Omental fat pad (tissue), 4 donors: ENCODE data around the gene MFRP. TPM values are rescaled to one million over a fixed set of nuclear protein-coding genes. Genes with fewer than 3 reads are reported as not detected.
A peak's percentile ranks its signal among the peaks of the same experiment; 100 is the strongest.

Source experiments
- ATAC-seq: fragments of 150-250 bp; one replicate; pipeline ENCODE4 v1.9.1; 2016; ENCODE audit warnings: mild to moderate bottlenecking, moderate library complexity; ENCODE audit not compliant: low FRiP score
- DNase-seq: peaks from one replicate; pipeline ENCODE4 v3.0.0-alpha.2; 2019; ENCODE audit warnings: low spot score
- CTCF ChIP-seq, 3 donors: fragments of 450-650 bp; IDR thresholded peaks; one replicate each; pipeline ENCODE4 v1.5.1; 2016 to 2017; ENCODE audit warnings: antibody characterized with exemption in 3 of 3, mild to moderate bottlenecking in 3 of 3, moderate library complexity in 2 of 3
- total RNA-seq, 4 donors: library from RNA; depleted of rRNA; stranded (reverse); fragments of >200 nt; gene quantifications; one replicate each; pipeline ENCODE4 v1.1.0, GENCODE V29; 2016

MFRP gene
- total RNA-seq, 4 donors from 2014 or later = not detected

GRCh38 chr11:119361941-119362725 is 15.6 kb upstream of the MFRP start:
- ATAC-seq (no peak), DNase-seq (no peak)
- no peak for TF ChIP-seq CTCF (IDR thresholded peaks at IDR 0.05)

GRCh38 chr11:119361056-119361787 is 14.7 kb upstream of the MFRP start:
- no peak for DNase-seq
- peak; percentile 90 for ATAC-seq
- TF ChIP-seq CTCF (IDR thresholded peaks at IDR 0.05) = no peak

- no peak for TF ChIP-seq CTCF (IDR thresholded peaks at IDR 0.05)
- no peak for DNase-seq
- ATAC-seq = no peak
Measured at GRCh38 chr11:119359365-119360214, 13.1 kb upstream of the MFRP start.

GRCh38 chr11:119357074-119357473 is 10.6 kb upstream of the MFRP start:
- no peak for TF ChIP-seq CTCF (IDR thresholded peaks at IDR 0.05)
- no peak for ATAC-seq
- no peak for DNase-seq

- DNase-seq (peak; percentile 66), ATAC-seq (peak; percentile 72)
- peak in 2 of 3 donors; percentile 5 to 88 for TF ChIP-seq CTCF (IDR thresholded peaks at IDR 0.05)
Measured at GRCh38 chr11:119356349-119357031, 10.0 kb upstream of the MFRP start.

GRCh38 chr11:119355091-119355843 is 8.8 kb upstream of the MFRP start:
- no peak for ATAC-seq
- TF ChIP-seq CTCF (IDR thresholded peaks at IDR 0.05) = no peak
- no peak for DNase-seq
